Stimulated activated naive B cell treated with anti-CD40 and anti-IgM and Interleukin-4, amounts not matched to agents 10 μg/mL and 1 μg/mL and 100 μg/mL, for 72 hours (primary cell): Measurements from ENCODE around the gene PAEP.

ENCODE experiments used
- ATAC-seq, 2 donors: fragments of 150-1000 bp; cut with Tn5 transposase; replicated peaks; 2 replicates each; pipeline ENCODE4 v1.10.0; 2021; ENCODE audit warnings: moderate library complexity in 1 of 2
- DNase-seq: peaks from one replicate; pipeline ENCODE4 v3.0.0; 2021
- H3K27ac Mint-ChIP-seq: one replicate; pipeline ENCODE4 v1.8.0; 2022; ENCODE audit warnings: mild to moderate bottlenecking, mixed read lengths
- H3K27me3 Mint-ChIP-seq, 2 donors: one replicate each; pipeline ENCODE4 v1.8.0; 2022; ENCODE audit warnings: mixed read lengths in 2 of 2
- H3K36me3 Mint-ChIP-seq, 2 donors: one replicate each; pipeline ENCODE4 v1.8.0; 2022; ENCODE audit warnings: mixed read lengths in 2 of 2, mild to moderate bottlenecking in 1 of 2
- H3K4me1 Mint-ChIP-seq, 2 donors: one replicate each; pipeline ENCODE4 v1.8.0; 2022; ENCODE audit warnings: mixed read lengths in 2 of 2, mild to moderate bottlenecking in 1 of 2
- H3K4me3 Mint-ChIP-seq, 2 donors: one replicate each; pipeline ENCODE4 v1.8.0; 2022; ENCODE audit warnings: mild to moderate bottlenecking in 2 of 2, mixed read lengths in 2 of 2, moderate library complexity in 1 of 2
- H3K9me3 Mint-ChIP-seq, 2 donors: one replicate each; pipeline ENCODE4 v1.8.0; 2022; ENCODE audit warnings: mixed read lengths in 2 of 2, mild to moderate bottlenecking in 1 of 2

The PAEP gene

GRCh38 chr9:135572233-135572632 is 10.7 kb downstream of the PAEP start:
- H3K36me3 Mint-ChIP-seq, result no peaks in the 10 kb centered on the region
- H3K9me3 Mint-ChIP-seq, result peaks cover 5 to 6% of the 10 kb centered on the region in 2 donors
- no peak overlapping the region for H3K27ac Mint-ChIP-seq
- H3K4me1 Mint-ChIP-seq, result no peaks in the 10 kb centered on the region
- H3K4me3 Mint-ChIP-seq, result no peak overlapping the region
- H3K27me3 Mint-ChIP-seq, result peaks cover 0 to 3% of the 10 kb centered on the region in 2 donors
- ATAC-seq (no peak), DNase-seq (no peak)

DNA sequence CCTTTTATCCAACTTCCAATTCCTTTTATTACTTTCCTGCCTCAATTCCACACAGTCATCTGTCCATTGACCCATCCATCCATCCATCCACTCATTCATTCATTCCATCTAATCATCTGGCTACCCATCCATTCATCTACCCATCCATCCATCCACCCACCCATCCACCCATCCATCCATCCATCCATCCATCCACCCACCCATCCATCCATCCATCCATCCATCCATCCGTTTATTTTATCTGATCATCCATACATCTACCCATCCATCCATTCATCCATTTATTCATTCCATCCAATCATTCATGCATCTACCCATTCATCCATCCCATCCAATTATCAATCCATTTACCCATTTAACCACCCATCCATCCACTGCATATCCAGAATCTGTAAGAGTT is 11.6 kb downstream of the PAEP start:
- Mint-ChIP-seq H3K9me3 (peaks cover 5 to 6% of the 10 kb centered on the region in 2 donors), H3K27me3 (peaks cover 0 to 3% of the 10 kb centered on the region in 2 donors)

DNA sequence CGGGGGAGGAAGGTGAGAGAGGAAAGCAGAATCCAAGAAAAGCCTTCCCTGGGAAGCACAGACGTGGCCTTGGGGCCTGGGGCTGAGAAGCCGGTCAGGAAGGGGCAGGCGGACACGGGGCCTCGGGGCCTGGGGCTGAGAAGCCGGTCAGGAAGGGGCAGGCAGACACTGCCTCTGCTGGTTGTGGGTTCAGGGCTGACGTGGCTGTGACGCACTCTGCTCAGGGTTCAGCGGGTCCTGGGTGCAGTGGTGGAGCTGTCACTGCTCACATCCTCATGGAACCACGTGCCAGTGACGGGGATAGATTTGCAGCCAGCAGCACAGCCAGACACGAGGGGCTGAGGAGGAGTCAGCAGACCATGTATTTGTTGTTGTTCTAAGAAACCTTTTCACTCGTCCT is 12.8 kb downstream of the PAEP start:
- ATAC-seq (no peak), DNase-seq (no peak)
- no peaks in the 10 kb centered on the region for H3K27me3 Mint-ChIP-seq
- no peaks in the 10 kb centered on the region for H3K4me1 Mint-ChIP-seq
- H3K9me3 Mint-ChIP-seq, result peaks cover under 1% of the 10 kb centered on the region in 2 donors
- H3K4me3 Mint-ChIP-seq, result no peak overlapping the region
- no peak overlapping the region for H3K27ac Mint-ChIP-seq
- H3K36me3 Mint-ChIP-seq, result no peaks in the 10 kb centered on the region

More for the DNA sequence above, 11.6 kb downstream of the PAEP start:
- Mint-ChIP-seq H3K4me1 (no peaks in the 10 kb centered on the region), H3K36me3 (no peaks in the 10 kb centered on the region), H3K4me3 (no peak overlapping the region), H3K27ac (no peak overlapping the region)
- ATAC-seq (no peak), DNase-seq (no peak)

- Mint-ChIP-seq H3K4me3 (no peak overlapping the region), H3K27me3 (no peaks in the 10 kb centered on the region), H3K27ac (no peak overlapping the region), H3K36me3 (no peaks in the 10 kb centered on the region), H3K9me3 (no peaks in the 10 kb centered on the region), H3K4me1 (no peaks in the 10 kb centered on the region)
- ATAC-seq (no peak), DNase-seq (no peak)
Measured at GRCh38 chr9:135574943-135575342, 13.4 kb downstream of the PAEP start.

DNA sequence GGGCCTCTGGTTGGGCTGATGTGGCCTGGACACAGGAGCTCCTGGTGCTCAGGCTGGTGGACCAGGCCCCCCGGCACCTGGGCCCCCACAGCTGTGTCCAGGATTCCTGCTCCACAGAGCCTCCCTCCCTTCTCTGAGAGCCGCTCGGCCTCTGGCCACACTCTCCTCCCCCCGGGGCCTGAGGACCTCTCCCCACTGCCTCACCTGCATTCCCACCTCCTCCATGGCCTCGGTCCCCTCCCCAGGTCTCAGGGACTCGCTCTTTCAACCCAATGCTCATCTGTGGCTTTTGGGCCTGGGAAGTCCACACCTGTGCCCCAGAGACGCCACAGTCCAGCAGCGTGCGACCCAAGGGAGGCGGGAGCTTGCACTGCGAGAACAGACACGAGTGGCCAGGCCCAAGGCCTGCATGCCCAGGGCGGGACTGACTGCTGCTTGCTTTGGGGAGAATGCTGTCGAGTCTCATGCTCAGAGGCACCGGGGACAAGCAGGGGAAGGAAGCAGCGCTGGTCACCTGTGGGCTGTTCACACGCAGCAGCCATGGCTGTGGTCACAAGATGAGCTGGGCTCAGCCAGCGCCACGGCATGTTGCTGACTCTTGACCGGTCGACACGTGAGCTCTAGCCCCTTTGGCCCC is 14.6 kb downstream of the PAEP start:
- H3K9me3 Mint-ChIP-seq, result no peaks in the 10 kb centered on the region
- no peaks in the 10 kb centered on the region for H3K4me1 Mint-ChIP-seq
- no peak overlapping the region for H3K4me3 Mint-ChIP-seq
- DNase-seq (no peak), ATAC-seq (no peak)
- H3K27ac Mint-ChIP-seq, result no peak overlapping the region
- H3K27me3 Mint-ChIP-seq, result no peaks in the 10 kb centered on the region
- H3K36me3 Mint-ChIP-seq, result no peaks in the 10 kb centered on the region

GRCh38 chr9:135577256-135577655 is 15.7 kb downstream of the PAEP start:
- H3K27me3 Mint-ChIP-seq, result no peaks in the 10 kb centered on the region
- no peaks in the 10 kb centered on the region for H3K36me3 Mint-ChIP-seq
- ATAC-seq, result no peak

GRCh38 chr9:135579356-135579755 is 17.8 kb downstream of the PAEP start:
- Mint-ChIP-seq H3K9me3 (no peaks in the 10 kb centered on the region), H3K4me1 (no peaks in the 10 kb centered on the region), H3K27ac (no peak overlapping the region)

More at GRCh38 chr9:135577256-135577655, 15.7 kb downstream of the PAEP start:
- H3K4me1 Mint-ChIP-seq, result no peaks in the 10 kb centered on the region
- H3K27ac Mint-ChIP-seq, result no peak overlapping the region
- DNase-seq, result no peak
- no peaks in the 10 kb centered on the region for H3K9me3 Mint-ChIP-seq
- no peak overlapping the region for H3K4me3 Mint-ChIP-seq

GRCh38 chr9:135579889-135580660 is 18.5 kb downstream of the PAEP start:
- Mint-ChIP-seq H3K36me3 (no peaks in the 10 kb centered on the region), H3K4me1 (no peaks in the 10 kb centered on the region), H3K27me3 (peaks cover 0 to 7% of the 10 kb centered on the region in 2 donors), H3K4me3 (no peak overlapping the region), H3K27ac (no peak overlapping the region), H3K9me3 (no peaks in the 10 kb centered on the region)
- DNase-seq (no peak), ATAC-seq (no peak)

More at GRCh38 chr9:135579356-135579755, 17.8 kb downstream of the PAEP start:
- Mint-ChIP-seq H3K27me3 (peaks cover 0 to 7% of the 10 kb centered on the region in 2 donors), H3K4me3 (no peak overlapping the region), H3K36me3 (no peaks in the 10 kb centered on the region)
- ATAC-seq (no peak), DNase-seq (no peak)

GRCh38 chr9:135580664-135581380 is 19.3 kb downstream of the PAEP start:
- no peaks in the 10 kb centered on the region for H3K36me3 Mint-ChIP-seq
- peaks cover 4 to 7% of the 10 kb centered on the region in 2 donors for H3K27me3 Mint-ChIP-seq
- H3K27ac Mint-ChIP-seq, result no peak overlapping the region
- no peaks in the 10 kb centered on the region for H3K9me3 Mint-ChIP-seq
- H3K4me1 Mint-ChIP-seq, result no peaks in the 10 kb centered on the region
- H3K4me3 Mint-ChIP-seq, result no peak overlapping the region
- no peak for DNase-seq
- no peak for ATAC-seq

DNA sequence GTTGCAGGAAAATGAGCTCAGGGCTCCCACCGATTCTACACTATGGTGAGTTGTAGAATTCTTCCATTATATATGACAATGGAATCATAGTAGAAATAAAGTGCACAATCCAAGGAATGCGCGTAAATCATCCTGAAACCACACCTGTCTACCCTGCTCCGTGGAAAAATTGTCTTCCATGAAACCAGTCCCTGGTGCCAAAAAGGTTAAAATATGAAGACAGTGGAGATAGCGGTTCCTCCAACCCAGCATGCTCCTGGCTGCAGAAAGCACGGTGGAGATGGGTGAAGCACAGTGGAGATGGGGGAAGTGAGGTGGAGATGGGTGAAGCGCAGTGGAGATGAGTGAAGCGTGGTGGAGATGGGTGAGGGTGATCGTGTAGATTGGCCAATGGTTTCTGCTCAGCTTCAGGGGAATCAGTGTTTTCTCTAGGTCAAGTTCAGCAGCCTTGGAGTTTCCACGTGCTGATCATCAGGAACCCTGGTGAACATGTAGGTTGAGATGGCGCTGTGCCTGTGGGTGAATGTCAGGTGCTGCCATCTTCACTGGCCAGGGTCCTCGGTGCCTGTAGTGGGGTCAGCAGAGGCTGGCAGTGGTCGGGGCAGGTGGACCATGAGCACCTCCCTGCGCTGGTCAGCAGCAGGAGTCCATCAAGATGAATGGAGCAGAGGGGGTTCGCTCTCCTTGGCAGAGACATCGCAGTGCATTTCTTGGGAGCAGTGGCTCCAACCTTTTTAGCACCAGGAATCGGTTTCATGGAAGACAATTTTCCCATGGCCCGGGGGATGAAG is 20.3 kb downstream of the PAEP start:
- no peak for DNase-seq
- no peak for ATAC-seq
- H3K27me3 Mint-ChIP-seq, result peaks cover 8 to 10% of the 10 kb centered on the region in 2 donors
- no peaks in the 10 kb centered on the region for H3K4me1 Mint-ChIP-seq
- H3K4me3 Mint-ChIP-seq, result no peak overlapping the region
- no peak overlapping the region for H3K27ac Mint-ChIP-seq
- no peaks in the 10 kb centered on the region for H3K36me3 Mint-ChIP-seq
- H3K9me3 Mint-ChIP-seq, result no peaks in the 10 kb centered on the region

DNA sequence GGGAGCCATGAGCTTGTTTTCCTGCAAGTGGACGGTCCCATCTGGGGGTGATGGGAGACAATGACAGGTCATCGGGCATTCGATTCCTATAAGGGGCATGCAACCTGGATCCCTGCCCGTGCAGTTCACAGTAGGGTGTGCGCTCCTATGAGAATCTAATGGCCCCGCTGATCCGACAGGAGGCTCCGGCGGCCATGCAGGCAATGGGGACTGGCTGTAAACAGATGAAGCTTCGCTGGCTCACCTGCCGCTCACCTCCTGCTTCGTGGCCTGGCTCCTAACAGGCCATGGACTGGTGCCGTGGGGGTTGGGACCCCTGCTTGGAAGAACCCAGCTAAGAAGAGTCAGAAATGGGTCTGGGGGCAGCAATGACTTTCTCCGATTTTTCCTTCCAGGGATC is 21.0 kb downstream of the PAEP start:
- Mint-ChIP-seq H3K4me1 (no peaks in the 10 kb centered on the region), H3K36me3 (no peaks in the 10 kb centered on the region), H3K4me3 (no peak overlapping the region), H3K27me3 (peaks cover 12% of the 10 kb centered on the region in 2 donors), H3K27ac (no peak overlapping the region), H3K9me3 (no peaks in the 10 kb centered on the region)
- no peak for ATAC-seq
- no peak for DNase-seq

DNA sequence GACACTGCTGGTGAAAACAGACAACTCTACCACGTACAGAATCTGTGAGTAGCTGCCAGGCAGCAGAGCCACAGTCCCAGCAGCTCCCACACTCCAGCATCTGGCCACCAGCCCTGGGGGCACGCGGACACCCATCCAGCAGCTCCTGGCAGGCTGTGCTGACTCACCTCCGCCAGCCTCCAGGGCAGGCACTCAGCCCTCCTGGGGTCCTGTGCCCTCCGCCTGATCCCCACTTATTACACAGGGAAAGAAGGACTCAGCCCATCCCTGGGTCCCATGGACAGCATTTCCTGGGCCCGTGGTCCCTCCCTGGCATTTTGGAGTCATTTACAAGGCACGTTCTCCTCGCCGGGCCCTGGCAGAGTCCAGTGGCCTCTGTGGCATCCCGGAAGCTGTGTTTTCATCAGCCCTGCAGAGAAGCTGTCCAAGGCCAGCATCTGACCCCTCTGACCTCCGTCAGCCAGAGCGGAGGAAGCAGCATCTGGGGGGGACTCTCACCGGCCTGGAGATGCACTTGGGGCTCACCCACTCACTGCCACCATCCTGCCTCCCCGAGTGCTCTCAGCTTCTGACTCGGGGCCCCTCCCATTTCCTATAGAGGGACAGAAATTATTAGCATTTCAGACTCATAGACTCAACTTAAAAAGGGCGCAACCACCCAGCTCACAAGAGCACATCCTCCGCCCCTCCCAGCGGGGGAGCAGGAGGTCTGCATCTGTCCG is 21.6 kb downstream of the PAEP start:
- H3K36me3 Mint-ChIP-seq, result no peaks in the 10 kb centered on the region
- H3K4me1 Mint-ChIP-seq, result no peaks in the 10 kb centered on the region
- H3K27ac Mint-ChIP-seq, result no peak overlapping the region
- H3K27me3 Mint-ChIP-seq, result peaks cover 12% of the 10 kb centered on the region in 2 donors
- no peak for ATAC-seq
- H3K4me3 Mint-ChIP-seq, result no peak overlapping the region
- DNase-seq, result no peak
- H3K9me3 Mint-ChIP-seq, result no peaks in the 10 kb centered on the region

DNA sequence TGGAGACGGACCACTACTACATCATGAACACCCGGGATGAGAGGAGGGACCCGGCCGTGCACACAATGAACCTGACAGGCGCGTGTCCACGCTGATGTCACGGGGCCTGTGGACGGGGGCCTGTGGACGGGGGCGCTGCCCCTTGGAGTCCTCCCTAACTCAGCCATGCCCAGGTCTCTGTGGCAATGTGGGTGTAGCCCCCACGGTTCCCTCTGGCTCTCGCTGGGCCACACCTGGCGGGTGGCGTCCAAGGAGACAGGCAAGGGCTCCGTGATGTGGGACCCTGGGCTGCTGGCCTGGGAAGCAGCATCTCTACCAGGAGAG is 22.1 kb downstream of the PAEP start:
- H3K27me3 Mint-ChIP-seq, result peaks cover 12% of the 10 kb centered on the region in 2 donors
- H3K4me1 Mint-ChIP-seq, result no peaks in the 10 kb centered on the region
- no peaks in the 10 kb centered on the region for H3K9me3 Mint-ChIP-seq
- H3K36me3 Mint-ChIP-seq, result no peaks in the 10 kb centered on the region
- no peak for ATAC-seq
- no peak overlapping the region for H3K27ac Mint-ChIP-seq
- H3K4me3 Mint-ChIP-seq, result no peak overlapping the region
- no peak for DNase-seq

DNA sequence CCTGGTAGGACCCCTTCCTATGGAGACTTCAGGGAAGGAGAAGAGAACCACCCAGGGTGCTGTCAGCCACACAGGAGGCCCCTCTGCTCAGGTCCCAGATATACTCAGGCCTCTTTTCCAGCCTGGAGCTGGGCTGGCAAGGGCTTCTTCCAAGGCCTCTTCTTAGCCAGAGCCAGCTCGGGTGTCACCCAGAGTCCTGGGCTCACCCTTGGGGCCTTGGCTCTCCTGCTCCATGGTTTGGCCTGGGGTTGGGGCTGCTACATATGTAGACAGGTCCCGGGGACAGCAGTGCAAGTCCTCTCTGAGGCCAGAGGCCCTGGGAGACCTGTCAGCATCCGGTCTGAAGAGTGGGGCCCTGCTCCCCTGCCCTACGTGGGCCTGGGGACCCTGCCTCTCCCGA is 22.8 kb downstream of the PAEP start:
- Mint-ChIP-seq H3K4me3 (no peak overlapping the region), H3K27me3 (peaks cover 12% of the 10 kb centered on the region in 2 donors), H3K9me3 (no peaks in the 10 kb centered on the region), H3K27ac (no peak overlapping the region), H3K4me1 (no peaks in the 10 kb centered on the region), H3K36me3 (no peaks in the 10 kb centered on the region)
- ATAC-seq, result no peak
- DNase-seq, result no peak
